Keratinocyte (primary cell): ENCODE data around the gene KCNH2. TPM values are rescaled to one million over a fixed set of nuclear protein-coding genes. Genes with fewer than 3 reads are reported as not detected.

Experiments
- DNase-seq: peaks from one replicate; pipeline ENCODE4 v3.0.0-alpha.2; 2011; ENCODE audit warnings: low read depth, missing footprints, low spot score
- FAIRE-seq: peaks from 2 replicates; lab custom pipeline; 2011; peaks lifted over from hg19 to GRCh38; lab: Jason Lieb, UNC
- H2AFZ ChIP-seq: 2 replicates; pipeline ENCODE4 v1.6.0; 2012; ENCODE audit warnings: low read length, control low read depth, inconsistent platforms; ENCODE audit not compliant: control insufficient read depth
- H3K27ac ChIP-seq: 2 replicates; pipeline ENCODE4 v1.5.1; 2011; ENCODE audit warnings: low read length; ENCODE audit not compliant: control insufficient read depth, insufficient read depth
- H3K27me3 ChIP-seq: 3 replicates; pipeline ENCODE4 v1.6.0; 2011; ENCODE audit warnings: low read length; ENCODE audit not compliant: control insufficient read depth, insufficient read depth; ENCODE audit errors: extremely low read depth
- H3K36me3 ChIP-seq, 2 experiments: 2 replicates in 1 of 2; 3 replicates in 1 of 2; pipeline ENCODE4 v1.5.1; 2011; ENCODE audit warnings: low read length in 2 of 2, mild to moderate bottlenecking in 1 of 2; ENCODE audit not compliant: control insufficient read depth in 2 of 2, insufficient read depth in 2 of 2; ENCODE audit errors: extremely low read depth in 1 of 2
- H3K4me1 ChIP-seq: 3 replicates; pipeline ENCODE4 v1.5.1; 2011; ENCODE audit warnings: low read length; ENCODE audit not compliant: control insufficient read depth, insufficient read depth; ENCODE audit errors: extremely low read depth
- H3K4me2 ChIP-seq: 3 replicates; pipeline ENCODE4 v1.6.0; 2011; ENCODE audit warnings: low read depth, low read length; ENCODE audit not compliant: control insufficient read depth, insufficient read depth; ENCODE audit errors: extremely low read depth
- H3K4me3 ChIP-seq, 3 experiments: fragments of 200-600 bp in 1 of 3; sonication (generic) in 1 of 3; 2 replicates in 2 of 3; 3 replicates in 1 of 3; pipeline ENCODE4 v1.5.1; 2011 to 2016; ENCODE audit warnings: low read length in 3 of 3, mild to moderate bottlenecking in 3 of 3, control low read depth in 2 of 3, inconsistent platforms in 1 of 3, low read depth in 1 of 3, mixed read lengths in 1 of 3, mixed run types in 1 of 3, moderate library complexity in 1 of 3; ENCODE audit not compliant: control insufficient read depth in 2 of 3, insufficient read depth in 2 of 3; ENCODE audit errors: extremely low read depth in 1 of 3
- H3K79me2 ChIP-seq: 2 replicates; pipeline ENCODE4 v1.6.0; 2012; ENCODE audit warnings: low read length; ENCODE audit not compliant: control insufficient read depth, insufficient read depth
- H3K9ac ChIP-seq: 3 replicates; pipeline ENCODE4 v1.6.0; 2011; ENCODE audit warnings: low read length; ENCODE audit not compliant: control insufficient read depth, insufficient read depth; ENCODE audit errors: extremely low read depth
- H3K9me1 ChIP-seq: 3 replicates; pipeline ENCODE4 v1.6.0; 2011; ENCODE audit warnings: low read length; ENCODE audit not compliant: control insufficient read depth, insufficient read depth; ENCODE audit errors: extremely low read depth
- H3K9me3 ChIP-seq: 2 replicates; pipeline ENCODE4 v1.5.1; 2012; ENCODE audit warnings: low read depth, low read length; ENCODE audit not compliant: control insufficient read depth
- H4K20me1 ChIP-seq: 3 replicates; pipeline ENCODE4 v1.6.0; 2011; ENCODE audit warnings: low read length; ENCODE audit not compliant: control insufficient read depth, insufficient read depth; ENCODE audit errors: extremely low read depth
- dilution Hi-C: fragments of 300-500 bp; cut with MboI; formaldehyde crosslinking; loops from one replicate; pipeline ENCODE4 v1.7.0; 2020; ENCODE audit warnings: low sequenced_read_pairs; ENCODE audit not compliant: extremely low pct_ligation_motif_present
- polyA plus RNA-seq, 5 experiments: library from polyadenylated mRNA; depleted of rRNA in 3 of 5; stranded (reverse) in 3 of 5; stranded (forward) in 1 of 5; unstranded in 1 of 5; fragments of >200 nt; gene quantifications; 1 replicate in 1 of 5; 2 replicates in 3 of 5; 3 replicates in 1 of 5; pipeline versions ENCODE4 v1.2.1 to v1.2.3, GENCODE V29; 2011 to 2012; ENCODE audit warnings: missing spikeins in 2 of 5, low read depth in 1 of 5, low replicate concordance in 1 of 5
- TF ChIP-seq, protein P1 (sequence below), 3 experiments: IDR thresholded peaks in 1 of 3; conservative IDR thresholded peaks in 1 of 3; optimal IDR thresholded peaks in 1 of 3; 2 replicates in 2 of 3; 3 replicates in 1 of 3; pipeline versions ENCODE3 to v1.5.1; 2011; ENCODE audit warnings: low read length in 3 of 3, mild to moderate bottlenecking in 3 of 3, moderate library complexity in 2 of 3, control low read depth in 1 of 3, inconsistent platforms in 1 of 3; ENCODE audit not compliant: insufficient read depth in 2 of 3; ENCODE audit errors: extremely low read depth in 1 of 3

KCNH2 gene
- polyA plus RNA-seq, 1 donor (not counting 4 experiments of a cell fraction or from before 2014, with no cell fraction given): 0.03 TPM

- DNase-seq (no peak), FAIRE-seq (no peak)
- TF ChIP-seq, protein P1, sequence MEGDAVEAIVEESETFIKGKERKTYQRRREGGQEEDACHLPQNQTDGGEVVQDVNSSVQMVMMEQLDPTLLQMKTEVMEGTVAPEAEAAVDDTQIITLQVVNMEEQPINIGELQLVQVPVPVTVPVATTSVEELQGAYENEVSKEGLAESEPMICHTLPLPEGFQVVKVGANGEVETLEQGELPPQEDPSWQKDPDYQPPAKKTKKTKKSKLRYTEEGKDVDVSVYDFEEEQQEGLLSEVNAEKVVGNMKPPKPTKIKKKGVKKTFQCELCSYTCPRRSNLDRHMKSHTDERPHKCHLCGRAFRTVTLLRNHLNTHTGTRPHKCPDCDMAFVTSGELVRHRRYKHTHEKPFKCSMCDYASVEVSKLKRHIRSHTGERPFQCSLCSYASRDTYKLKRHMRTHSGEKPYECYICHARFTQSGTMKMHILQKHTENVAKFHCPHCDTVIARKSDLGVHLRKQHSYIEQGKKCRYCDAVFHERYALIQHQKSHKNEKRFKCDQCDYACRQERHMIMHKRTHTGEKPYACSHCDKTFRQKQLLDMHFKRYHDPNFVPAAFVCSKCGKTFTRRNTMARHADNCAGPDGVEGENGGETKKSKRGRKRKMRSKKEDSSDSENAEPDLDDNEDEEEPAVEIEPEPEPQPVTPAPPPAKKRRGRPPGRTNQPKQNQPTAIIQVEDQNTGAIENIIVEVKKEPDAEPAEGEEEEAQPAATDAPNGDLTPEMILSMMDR (optimal IDR thresholded peaks at IDR 0.05 in 1 of 3, IDR thresholded peaks at IDR 0.05 in 1 of 3, conservative IDR thresholded peaks at IDR 0.05 in 1 of 3; ENCODE audit: extremely low read depth in 1 of 3, insufficient read depth in 2 of 3, low read length in 3 of 3): no peak
- Histone ChIP-seq H3K27me3 (peaks cover 26% of the 10 kb centered on the region), H3K4me1 (no peaks in the 10 kb centered on the region), H3K9me1 (no peaks in the 10 kb centered on the region), H3K79me2 (no peaks in the 10 kb centered on the region), H3K4me3 (no peak overlapping the region), H4K20me1 (no peaks in the 10 kb centered on the region), H3K9ac (no peak overlapping the region), H3K4me2 (no peak overlapping the region), H3K9me3 (no peaks in the 10 kb centered on the region), H3K27ac (no peak overlapping the region), H3K36me3 (no peaks in the 10 kb centered on the region), H2AFZ (no peak overlapping the region)
- dilution Hi-C loops: no loop called here
These were observed 82.3 kb downstream of the KCNH2 start for GRCh38 chr7:150895809-150896208.

Other genes with a start within 250 kb of the KCNH2 start
- gene GIMAP5, start 240.9 kb downstream of the KCNH2 start, polyA plus RNA-seq: not detected in 3 replicates
- gene TMEM176B, start 178.0 kb downstream of the KCNH2 start, polyA plus RNA-seq: not detected in 3 replicates
- not detected in 3 replicates for gene TMEM176A, start 177.6 kb downstream of the KCNH2 start, polyA plus RNA-seq
- gene AOC1, start 125.8 kb downstream of the KCNH2 start, polyA plus RNA-seq: not detected in 3 replicates
- gene NOS3, start 12.7 kb upstream of the KCNH2 start, polyA plus RNA-seq: 0.77 to 1.2 TPM (median 0.95 TPM) in 3 replicates
- gene ATG9B, start 46.2 kb upstream of the KCNH2 start, polyA plus RNA-seq: 0.12 to 0.21 TPM (median 0.19 TPM) in 3 replicates
- 15.5 to 25.2 TPM (median 24.6 TPM) in 3 replicates for gene ABCB8, start 50.1 kb upstream of the KCNH2 start, polyA plus RNA-seq
- gene ASIC3, start 70.2 kb upstream of the KCNH2 start, polyA plus RNA-seq: 0.24 to 0.97 TPM (median 0.35 TPM) in 3 replicates
- 19.3 to 26.3 TPM (median 22.8 TPM) in 3 replicates for gene CDK5, start 79.6 kb upstream of the KCNH2 start, polyA plus RNA-seq
- 33.8 to 49.5 TPM (median 45.7 TPM) in 3 replicates for gene SLC4A2, start 81.3 kb upstream of the KCNH2 start, polyA plus RNA-seq
- gene FASTK, start 102.5 kb upstream of the KCNH2 start, polyA plus RNA-seq: 27.2 to 39.3 TPM (median 31.4 TPM) in 3 replicates
- gene TMUB1, start 105.2 kb upstream of the KCNH2 start, polyA plus RNA-seq: 12.2 to 22.3 TPM (median 14.6 TPM) in 3 replicates
- 64.3 to 96.7 TPM (median 83.2 TPM) in 3 replicates for gene AGAP3, start 108.2 kb upstream of the KCNH2 start, polyA plus RNA-seq
- not detected in 3 replicates for gene GBX1, start 189.4 kb upstream of the KCNH2 start, polyA plus RNA-seq
- not detected in 3 replicates for gene ASB10, start 208.9 kb upstream of the KCNH2 start, polyA plus RNA-seq
- not detected in 3 replicates for gene H2BK1, start 232.2 kb upstream of the KCNH2 start, polyA plus RNA-seq
- 33.3 to 68.6 TPM (median 43.6 TPM) in 3 replicates for gene ABCF2, start 248.9 kb upstream of the KCNH2 start, polyA plus RNA-seq